KOPT-K1 (cell line): ENCODE measurements around the gene PLEKHN1.
"Not testable (repeated sequence)": the region's sequence is repeated elsewhere in the genome, so short reads cannot be mapped to it uniquely, and the experiment has no call there.

Experiments
- H3K27ac ChIP-seq: fragments of 200-600 bp; sonication (generic); 2 replicates; pipeline ENCODE4 v1.5.1; 2016; ENCODE audit warnings: antibody characterized with exemption, mild to moderate bottlenecking, low read depth, low read length; ENCODE audit not compliant: poor library complexity, severe bottlenecking
- H3K36me3 ChIP-seq: fragments of 200-600 bp; sonication (generic); 2 replicates; pipeline ENCODE4 v1.5.1; 2017; ENCODE audit warnings: antibody characterized with exemption, mild to moderate bottlenecking, low read length, moderate library complexity; ENCODE audit not compliant: insufficient read depth
- H3K9me3 ChIP-seq: fragments of 200-600 bp; sonication (generic); 2 replicates; pipeline ENCODE4 v1.5.1; 2017; ENCODE audit warnings: antibody characterized with exemption, low read length, mild to moderate bottlenecking; ENCODE audit not compliant: insufficient read depth, poor library complexity, severe bottlenecking

Gene PLEKHN1

DNA sequence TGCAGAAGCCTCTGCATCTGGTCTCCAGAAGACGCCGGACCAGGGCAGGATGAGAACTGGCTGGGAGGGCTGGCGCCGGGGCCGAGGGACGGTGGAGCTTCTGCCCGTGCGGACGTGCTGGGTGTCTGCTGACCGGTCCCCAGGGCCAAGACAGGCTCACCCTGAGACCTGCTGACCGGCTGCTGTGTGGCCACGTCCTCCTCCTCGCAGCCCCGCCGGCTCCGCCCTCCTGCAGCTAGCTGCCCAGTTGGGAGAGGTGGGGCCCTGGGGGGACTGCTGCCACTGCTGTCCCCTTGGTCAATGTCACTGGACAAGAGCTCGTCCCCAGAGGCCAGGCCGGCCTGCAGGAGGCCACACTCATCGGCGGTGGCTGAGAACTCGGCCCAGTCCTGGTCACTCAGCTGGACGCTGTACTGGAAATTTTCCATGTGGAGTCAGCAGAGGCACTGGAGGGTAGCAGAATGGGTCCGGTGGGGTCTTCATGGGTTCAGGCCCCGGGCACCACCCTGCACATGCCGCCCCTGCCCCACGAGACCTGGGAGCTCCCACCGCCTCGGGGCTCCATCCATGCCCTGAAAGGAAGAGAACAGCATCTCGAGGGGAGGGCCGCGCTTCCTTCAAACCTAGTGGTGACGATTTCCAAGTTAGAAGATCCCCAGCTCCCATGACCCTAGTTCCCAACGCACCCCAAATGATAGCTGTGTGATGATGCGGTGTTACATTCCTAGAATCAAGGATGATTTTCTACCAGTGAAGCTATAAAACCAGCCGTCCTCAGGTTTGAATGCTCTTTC is 14.5 kb downstream of the PLEKHN1 start:
- Histone ChIP-seq H3K27ac (no peak overlapping the region), H3K36me3 (no peaks in the 10 kb centered on the region), H3K9me3 (no peaks in the 10 kb centered on the region)

DNA sequence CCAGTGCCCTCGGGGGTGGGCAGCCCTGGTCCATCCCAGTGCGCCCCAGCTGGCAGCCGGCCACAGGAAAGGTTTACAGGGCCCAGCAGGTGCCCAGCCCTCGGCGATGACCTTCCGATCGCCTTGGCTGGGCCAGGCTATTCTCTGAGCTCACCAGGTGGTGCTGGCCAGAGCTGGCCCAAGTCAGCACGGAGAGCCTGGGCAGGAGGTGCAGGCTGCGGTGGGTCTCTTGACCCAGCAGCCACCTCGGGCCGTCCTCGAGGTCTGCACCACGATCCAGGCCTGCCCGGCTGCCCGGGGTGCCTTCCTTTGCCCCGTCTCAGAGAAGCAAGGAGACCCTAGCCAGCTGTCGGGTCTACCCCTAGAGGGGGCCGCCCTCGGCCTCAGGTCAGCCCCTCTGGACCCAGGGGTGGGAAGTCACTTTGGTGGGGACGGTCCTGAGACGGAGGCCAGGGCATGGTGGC is 15.2 kb downstream of the PLEKHN1 start:
- H3K27ac ChIP-seq = no peak overlapping the region
- no peaks in the 10 kb centered on the region for H3K36me3 ChIP-seq
- H3K9me3 ChIP-seq = no peaks in the 10 kb centered on the region

DNA sequence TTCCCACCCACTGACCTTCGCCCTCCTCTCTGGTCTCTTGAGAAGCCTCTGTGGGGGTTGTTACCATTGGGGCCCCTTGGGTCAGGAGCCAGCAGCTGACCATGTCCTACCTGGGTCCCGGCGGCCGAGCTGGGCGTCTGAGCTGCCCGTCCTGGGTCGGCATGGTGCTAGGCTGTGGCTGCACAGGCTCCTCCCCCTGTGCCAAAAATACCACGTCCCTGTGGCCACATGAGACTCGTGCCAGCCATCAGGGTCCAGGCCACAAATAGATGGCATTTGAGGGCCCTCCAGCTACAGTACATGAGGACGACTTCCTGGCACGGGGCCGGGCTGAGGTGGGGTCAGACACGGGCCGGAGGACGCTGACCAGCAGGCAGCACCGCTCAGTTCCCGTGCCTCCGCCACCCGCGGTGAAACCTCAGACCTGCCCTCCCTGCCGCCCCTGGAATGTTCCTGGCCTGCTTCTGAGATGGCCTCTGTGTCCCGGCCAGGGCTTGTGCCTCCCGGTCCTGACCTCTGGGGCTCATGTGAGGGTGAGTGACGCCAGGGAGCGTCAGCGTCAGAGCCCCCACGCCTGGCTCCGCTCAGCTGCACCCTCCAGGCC is 15.8 kb downstream of the PLEKHN1 start, which contains the start of gene PERM1:
Gene PERM1, minus strand, starts transcription at position 139 of the 604 bp plus-strand sequence. CDS start 1,064 bp downstream, outside the sequence.
- no peaks in the 10 kb centered on the region for H3K9me3 ChIP-seq
- H3K36me3 ChIP-seq = no peaks in the 10 kb centered on the region
- no peak within 1 kb of the TSS for H3K27ac ChIP-seq

DNA sequence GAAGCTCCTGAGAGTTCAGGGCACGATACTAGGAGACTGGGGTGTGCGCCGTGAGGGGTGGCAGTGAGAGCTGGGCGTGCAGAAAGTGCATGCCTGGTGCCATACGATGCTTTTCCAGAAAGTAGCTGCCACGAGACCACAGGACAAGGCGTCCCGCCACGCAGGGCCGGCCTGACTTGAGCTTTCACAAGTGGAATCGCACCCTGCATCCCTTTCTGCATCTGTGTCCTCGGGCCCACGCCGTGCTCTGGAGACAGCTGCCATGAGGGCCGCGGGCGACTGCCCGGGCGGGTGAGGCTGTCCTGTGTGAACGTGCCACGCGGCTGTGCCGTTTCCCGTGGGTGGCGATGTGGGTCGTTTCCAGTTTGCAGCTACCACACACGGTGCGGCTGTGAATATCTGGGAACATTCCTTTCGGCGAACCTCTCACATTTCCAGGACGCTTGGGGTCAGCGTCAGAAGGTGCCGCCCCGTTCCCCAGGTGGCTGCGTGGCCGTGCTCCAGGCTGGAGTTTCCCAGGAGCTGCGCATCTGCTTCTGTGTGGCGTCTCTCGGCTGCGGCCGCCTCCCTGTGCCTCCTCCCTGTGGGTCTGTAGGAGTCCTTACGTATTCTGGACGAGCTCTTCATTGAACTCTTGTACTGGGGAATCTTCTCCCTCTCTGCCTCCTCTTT is 16.6 kb downstream of the PLEKHN1 start:
- Histone ChIP-seq H3K27ac (no peak overlapping the region), H3K36me3 (no peaks in the 10 kb centered on the region), H3K9me3 (no peaks in the 10 kb centered on the region)

DNA sequence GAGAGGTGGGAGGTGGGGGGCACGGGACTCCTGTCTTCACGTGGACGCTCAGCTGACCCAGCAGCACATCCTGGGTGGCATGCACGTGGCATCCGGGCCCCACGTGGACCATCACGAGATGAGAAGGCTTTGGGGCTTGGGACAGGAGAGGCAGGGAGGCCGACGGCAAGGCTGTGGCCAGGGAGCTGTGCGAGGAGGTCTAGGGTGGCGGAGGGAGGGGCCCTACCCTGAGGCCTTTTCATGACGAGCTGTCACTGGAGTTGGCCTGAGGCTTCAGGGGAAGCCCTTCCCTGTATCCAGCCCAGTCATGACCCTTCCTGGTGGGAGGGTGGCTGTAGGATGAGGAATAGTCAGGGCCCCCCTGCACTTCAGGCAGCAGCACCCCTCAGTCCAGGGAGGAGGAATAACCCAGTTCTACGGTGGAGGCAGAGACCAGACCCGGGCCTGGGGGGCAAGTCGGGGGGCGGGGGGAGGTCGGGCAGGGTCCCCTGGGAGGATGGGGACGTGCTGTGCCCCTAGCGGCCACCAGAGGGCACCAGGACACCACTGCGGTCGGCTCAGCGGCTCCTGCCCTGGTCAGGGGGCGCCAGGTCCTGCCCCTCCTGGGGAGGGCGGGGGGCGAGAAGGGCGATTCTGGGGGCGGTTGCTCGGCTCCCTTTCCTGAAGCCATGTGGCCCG is 17.7 kb downstream of the PLEKHN1 start:
- Histone ChIP-seq H3K36me3 (no peaks in the 10 kb centered on the region), H3K27ac (no peak overlapping the region), H3K9me3 (no peaks in the 10 kb centered on the region)

DNA sequence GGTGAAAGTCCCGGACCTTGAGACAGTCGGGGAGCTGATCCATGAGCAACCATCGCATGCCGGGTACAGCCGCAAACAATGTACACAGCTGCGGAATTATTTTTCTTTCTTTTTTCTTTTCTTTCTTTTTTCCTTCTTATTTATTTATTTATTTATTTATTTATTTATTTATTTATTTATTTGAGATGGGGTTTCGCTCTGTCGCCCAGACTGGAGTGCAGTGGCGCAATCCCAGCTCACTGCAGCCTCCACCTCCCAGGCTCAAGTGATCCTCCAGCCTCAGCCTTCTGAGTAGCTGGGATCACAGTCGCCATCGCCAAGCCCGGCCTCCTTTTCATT is 18.2 kb downstream of the PLEKHN1 start:
- Histone ChIP-seq H3K9me3 (no peaks in the 10 kb centered on the region), H3K27ac (no peak overlapping the region), H3K36me3 (no peaks in the 10 kb centered on the region)

DNA sequence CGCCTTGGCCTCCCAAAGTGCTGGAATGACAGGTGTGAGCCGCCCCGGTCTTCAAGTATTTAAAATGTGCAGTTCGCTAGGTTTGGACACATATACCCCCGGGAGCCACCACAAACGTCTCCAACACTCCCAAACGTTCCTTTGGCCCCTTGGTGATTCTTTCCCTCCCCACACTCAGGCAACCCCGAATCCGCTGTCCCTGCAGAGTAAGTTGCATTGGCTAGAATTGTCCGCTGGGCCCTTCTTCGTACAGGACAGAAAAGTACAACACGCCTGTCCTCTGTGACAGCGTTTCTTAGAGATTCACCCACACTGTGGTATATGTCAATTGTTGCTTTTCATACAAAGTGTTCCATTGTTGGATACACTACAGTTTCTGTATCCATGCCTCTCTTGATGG is 18.8 kb downstream of the PLEKHN1 start:
- Histone ChIP-seq H3K9me3 (no peaks in the 10 kb centered on the region), H3K27ac (no peak overlapping the region), H3K36me3 (no peaks in the 10 kb centered on the region)

DNA sequence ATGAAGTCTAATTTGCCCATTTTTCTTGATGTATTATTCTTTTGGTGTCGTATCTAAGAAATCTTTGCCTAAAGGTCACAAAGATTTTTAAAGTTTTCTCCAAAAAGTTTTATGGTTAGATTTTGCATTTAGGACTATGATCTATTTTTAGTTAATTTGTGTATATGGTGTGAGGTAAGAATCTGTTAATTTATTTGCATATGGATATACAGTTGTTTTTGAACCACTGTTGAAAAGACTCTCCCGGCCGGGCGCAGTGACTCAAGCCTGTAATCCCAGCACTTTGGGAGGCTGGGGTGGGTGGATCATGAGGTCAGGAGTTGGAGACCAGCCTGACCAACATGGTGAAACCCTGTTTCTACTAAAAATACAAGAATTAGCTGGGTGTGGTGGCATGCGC is 21.8 kb downstream of the PLEKHN1 start:
- H3K27ac ChIP-seq, H3K9me3 ChIP-seq, H3K36me3 ChIP-seq: not testable (repeated sequence)

DNA sequence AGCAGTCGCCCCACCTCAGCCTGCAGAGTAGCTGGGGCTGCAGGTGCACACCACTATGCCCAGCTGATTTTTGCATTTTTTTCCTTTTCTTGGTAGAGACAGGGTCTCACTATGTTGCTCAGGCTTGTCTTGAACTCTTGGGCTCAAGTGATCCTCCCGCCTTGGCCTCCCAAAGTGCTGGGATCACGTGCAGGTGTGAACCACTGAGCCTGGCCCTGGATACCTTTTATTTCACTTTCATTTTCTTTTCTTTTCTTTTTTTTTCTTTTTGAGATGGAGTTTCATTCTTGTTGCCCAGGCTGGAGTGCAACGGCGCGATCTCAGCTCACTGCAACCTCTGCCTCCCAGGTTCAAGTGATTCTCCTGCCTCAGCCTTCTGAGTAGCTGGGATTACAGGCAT is 25.0 kb downstream of the PLEKHN1 start:
- not testable (repeated sequence) for H3K9me3 ChIP-seq, H3K27ac ChIP-seq, H3K36me3 ChIP-seq

DNA sequence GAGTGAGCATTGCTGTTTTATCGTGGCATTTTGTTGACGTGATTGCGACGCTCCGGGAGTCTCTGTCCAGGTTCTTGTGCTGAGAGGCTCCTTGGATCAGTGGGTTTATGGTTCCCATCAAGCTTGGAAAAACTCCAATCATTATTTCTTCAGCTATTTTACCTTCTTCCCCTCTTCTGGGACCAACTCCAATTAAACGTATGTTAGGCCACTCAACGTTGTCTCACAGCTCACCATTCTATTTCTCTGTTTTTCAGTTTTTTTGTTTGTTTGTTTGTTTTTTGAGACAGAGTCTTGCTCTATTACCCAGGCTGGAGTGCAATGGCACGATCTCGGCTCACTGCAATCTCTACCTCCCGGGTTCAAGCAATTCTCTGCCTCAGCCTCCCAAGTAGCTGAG is 25.6 kb downstream of the PLEKHN1 start:
- H3K9me3 ChIP-seq = peaks cover 9% of the 10 kb centered on the region
- H3K27ac ChIP-seq = no peak overlapping the region
- H3K36me3 ChIP-seq = no peaks in the 10 kb centered on the region

DNA sequence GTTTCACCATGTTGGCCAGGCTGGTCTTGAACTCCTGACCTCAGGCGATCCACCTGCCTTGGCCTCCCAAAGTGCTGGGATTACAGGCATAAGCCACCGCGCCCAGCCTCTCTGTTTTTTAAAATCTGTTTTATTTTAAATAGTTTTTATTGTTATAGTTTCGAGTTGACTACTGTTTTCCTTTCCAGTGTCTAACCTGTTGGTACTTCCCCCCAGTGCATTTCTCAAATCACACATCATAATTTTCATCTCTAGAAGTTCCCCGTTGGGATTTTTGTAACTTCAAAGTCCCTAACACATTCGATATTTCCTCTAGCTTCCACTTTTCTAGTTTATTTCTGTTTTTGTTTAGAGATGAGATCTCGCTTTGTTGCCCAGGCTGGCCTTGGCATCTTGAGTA is 26.1 kb downstream of the PLEKHN1 start:
- Histone ChIP-seq H3K36me3 (no peaks in the 10 kb centered on the region), H3K27ac (no peak overlapping the region), H3K9me3 (peaks cover 9% of the 10 kb centered on the region)

DNA sequence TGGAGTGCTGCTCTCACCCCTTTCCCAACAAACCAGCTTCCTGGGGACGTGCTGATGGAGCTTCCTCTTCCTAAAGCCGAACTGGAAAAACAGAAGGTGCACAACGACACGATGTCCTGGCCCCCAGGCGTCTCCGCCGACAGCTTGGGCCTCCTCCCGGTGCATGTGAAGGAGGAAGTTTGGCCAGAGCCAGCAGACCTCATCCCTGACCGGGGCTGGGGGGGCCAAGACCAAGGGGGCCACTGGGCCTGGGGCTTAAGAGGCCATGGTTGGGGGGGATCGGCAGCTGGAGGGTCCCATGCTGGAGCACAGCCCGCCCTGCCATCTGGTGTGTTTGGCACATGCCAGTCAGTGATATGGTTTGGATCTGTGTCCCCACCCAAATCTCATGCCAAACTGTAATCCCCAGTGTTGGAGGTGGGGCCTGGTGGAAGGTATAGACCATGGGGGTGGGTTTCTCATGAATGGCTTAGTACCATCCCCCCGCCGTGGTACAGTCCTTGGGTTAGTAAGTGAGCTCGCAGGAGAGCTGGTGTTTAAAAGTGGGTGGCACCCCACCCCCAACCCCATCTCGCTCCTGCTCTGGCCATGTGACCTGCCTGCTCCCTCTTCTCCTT is 27.2 kb downstream of the PLEKHN1 start:
- Histone ChIP-seq H3K27ac (no peak overlapping the region), H3K36me3 (no peaks in the 10 kb centered on the region), H3K9me3 (peaks cover 9% of the 10 kb centered on the region)

DNA sequence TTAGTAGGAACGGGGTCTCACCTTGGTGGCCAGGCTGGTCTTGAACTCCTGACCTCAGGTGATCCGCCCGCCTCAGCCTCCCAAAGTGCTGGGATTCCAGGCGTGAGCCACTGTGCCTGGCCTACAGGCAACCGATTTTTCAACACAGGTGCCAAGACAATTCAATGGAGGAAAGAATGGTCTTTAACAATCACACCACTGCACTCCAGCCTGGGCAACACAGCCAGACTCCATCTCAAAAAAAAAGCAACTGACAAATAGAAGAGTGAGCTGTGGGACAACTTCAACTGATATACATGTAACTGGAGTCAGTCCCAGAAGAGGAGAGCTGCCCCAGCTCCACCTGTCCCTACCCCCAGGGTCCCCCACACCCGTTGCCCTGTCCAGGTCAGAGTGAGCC is 28.3 kb downstream of the PLEKHN1 start:
- H3K27ac ChIP-seq, H3K36me3 ChIP-seq, H3K9me3 ChIP-seq: not testable (repeated sequence)

DNA sequence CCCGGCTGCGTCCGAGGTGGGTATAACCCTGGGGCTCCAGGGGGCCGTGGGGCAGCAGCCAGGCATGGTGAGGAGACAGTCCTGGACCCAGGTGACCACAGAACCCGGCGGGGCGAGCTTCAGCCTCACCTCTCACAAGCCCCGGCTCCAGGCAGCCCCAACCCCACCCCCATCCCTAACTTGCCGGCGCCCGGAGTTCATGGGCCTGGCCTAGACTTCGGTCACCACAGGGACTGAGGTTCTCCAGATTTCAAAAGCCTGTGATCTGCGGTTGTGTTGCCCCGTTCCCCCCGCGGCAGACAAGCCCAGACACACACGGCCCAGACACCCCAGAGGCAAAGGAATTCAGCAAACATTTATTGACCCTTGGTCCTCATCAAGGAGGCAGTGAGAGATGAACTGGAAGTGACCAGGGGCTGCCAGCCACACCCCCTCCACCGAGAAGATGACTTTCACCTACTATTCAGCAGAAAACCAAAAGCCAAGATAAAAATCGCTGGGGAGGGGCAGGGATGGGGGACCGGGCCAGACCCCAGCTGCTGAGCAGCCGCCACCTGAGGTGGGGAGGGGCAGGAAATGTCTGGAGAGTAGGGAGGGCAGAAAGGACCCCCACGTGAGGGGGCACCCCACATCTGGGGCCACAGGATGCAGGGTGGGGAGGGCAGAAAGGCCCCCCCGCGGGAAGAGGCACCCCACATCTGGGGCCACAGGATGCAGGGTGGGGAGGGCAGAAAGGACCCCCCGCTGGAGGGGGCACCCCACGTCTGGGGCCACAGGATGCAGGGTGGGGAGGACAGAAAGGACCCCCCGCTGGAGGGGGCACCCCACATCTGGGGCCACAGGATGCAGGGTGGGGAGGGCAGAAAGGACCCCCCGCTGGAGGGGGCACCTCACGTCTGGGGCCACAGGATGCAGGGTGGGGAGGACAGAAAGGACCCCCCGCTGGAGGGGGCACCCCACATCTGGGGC is 29.7 kb downstream of the PLEKHN1 start:
- Histone ChIP-seq H3K27ac (no peak overlapping the region), H3K36me3 (no peaks in the 10 kb centered on the region), H3K9me3 (peaks cover 9% of the 10 kb centered on the region)
